CD4-positive, alpha-beta T cell (primary cell): Measurements from ENCODE around the gene OR5C1. TPM values are rescaled to one million over a fixed set of nuclear protein-coding genes. Genes with fewer than 3 reads are reported as not detected.

Experiments used
- ATAC-seq: fragments of 200-7000 bp; cut with Tn5 transposase; one replicate; pipeline ENCODE4 v1.10.0; 2022; ENCODE audit warnings: mild to moderate bottlenecking; ENCODE audit not compliant: poor library complexity
- CTCF ChIA-PET: fragments of 350-600 bp; sonication (Branson Sonifier 250); formaldehyde crosslinking; loops from one replicate; lab custom pipeline; 2021; ENCODE audit warnings: antibody characterized with exemption, inconsistent platforms; lab: Charles Lee
- POLR2A ChIA-PET: fragments of 350-600 bp; sonication (Branson Sonifier 250); formaldehyde crosslinking; loops from one replicate; lab custom pipeline; 2021; ENCODE audit warnings: antibody characterized with exemption, inconsistent platforms; lab: Charles Lee
- DNase-seq, 14 experiments: peaks; one replicate each; pipeline ENCODE4 v3.0.0-alpha.2; 2013 to 2020; ENCODE audit warnings: mixed read lengths in 2 of 14
- H3K27ac ChIP-seq, 2 donors: one replicate each; pipeline versions ENCODE4 v1.5.1 to v1.7.0; 2013; ENCODE audit warnings: low read length in 2 of 2, low read depth in 1 of 2, mild to moderate bottlenecking in 1 of 2
- H3K27me3 ChIP-seq, 2 experiments: 1 replicate in 1 of 2; 2 replicates in 1 of 2; pipeline versions ENCODE4 v1.6.1 to v1.7.0; 2013; ENCODE audit warnings: low read length in 2 of 2, control low read depth in 1 of 2, mild to moderate bottlenecking in 1 of 2, moderate library complexity in 1 of 2; ENCODE audit not compliant: insufficient read depth in 2 of 2, control insufficient read depth in 1 of 2
- H3K36me3 ChIP-seq: one replicate; pipeline ENCODE4 v1.6.1; 2013; ENCODE audit warnings: low read length, control low read depth; ENCODE audit not compliant: insufficient read depth
- H3K4me1 ChIP-seq: one replicate; pipeline ENCODE4 v1.6.1; 2013; ENCODE audit warnings: low read length, control low read depth; ENCODE audit not compliant: insufficient read depth
- H3K4me3 ChIP-seq: one replicate; pipeline ENCODE4 v1.5.1; 2013; ENCODE audit warnings: mild to moderate bottlenecking, low read length, moderate library complexity
- H3K9me3 ChIP-seq, 2 experiments: 1 replicate in 1 of 2; 2 replicates in 1 of 2; pipeline versions ENCODE4 v1.6.1 to v1.7.0; 2013; ENCODE audit warnings: low read length in 2 of 2, mild to moderate bottlenecking in 2 of 2, control low read depth in 1 of 2, moderate library complexity in 1 of 2; ENCODE audit not compliant: control insufficient read depth in 1 of 2, insufficient read depth in 1 of 2
- H3K27ac Mint-ChIP-seq: one replicate; pipeline ENCODE4 v1.8.0; 2020; ENCODE audit warnings: mixed read lengths
- H3K27me3 Mint-ChIP-seq: one replicate; pipeline ENCODE4 v1.8.0; 2021; ENCODE audit warnings: mixed read lengths
- H3K36me3 Mint-ChIP-seq: one replicate; pipeline ENCODE4 v1.8.0; 2021; ENCODE audit warnings: low read depth, mixed read lengths
- H3K4me1 Mint-ChIP-seq: one replicate; pipeline ENCODE4 v1.8.0; 2021; ENCODE audit warnings: low read depth, mixed read lengths
- H3K4me3 Mint-ChIP-seq: one replicate; pipeline ENCODE4 v1.8.0; 2020; ENCODE audit warnings: mild to moderate bottlenecking, mixed read lengths
- H3K9me3 Mint-ChIP-seq: one replicate; pipeline ENCODE4 v1.8.0; 2020; ENCODE audit warnings: mixed read lengths
- CTCF ChIP-seq: fragments of 200-600 bp; IDR thresholded peaks from one replicate; pipeline ENCODE4 v1.8.0; 2022; ENCODE audit warnings: antibody characterized with exemption, mild to moderate bottlenecking
- intact Hi-C, 2 experiments: fragments of 100-400 bp; cut with DNase I in 1 of 2; cut with micrococcal nuclease in 1 of 2; formaldehyde crosslinking; loops; one replicate each; pipeline versions ENCODE4 v1.15.1 to v1.9.0; 2023 to 2025; cut with DNase I, micrococcal nuclease
- total RNA-seq, 174 experiments: library from RNA in 2 of 174; stranded (reverse) in 2 of 174; gene quantifications; one replicate each; pipeline ENCODE4 v1.2.3 and lab custom pipeline; 2021 to 2026

OR5C1 gene
- total RNA-seq, 2 experiments from 2014 or later, result not detected

GRCh38 chr9:122820490-122820845 lies 31.7 kb downstream of the OR5C1 start:
- peaks cover 75% of the 10 kb centered on the region for H3K4me1 Mint-ChIP-seq
- no peaks in the 10 kb centered on the region for H3K27me3 Mint-ChIP-seq
- peaks cover 28% of the 10 kb centered on the region for H3K4me1 ChIP-seq
- CTCF ChIA-PET, result interaction anchor here (1.2 kb wide), 2 partner anchors 85 to 722 kb away, joined by 3 read pairs; partner anchors contain the start of gene RC3H2
- H3K36me3 Mint-ChIP-seq, result peaks cover 68% of the 10 kb centered on the region
- no peak overlapping the region for H3K4me3 Mint-ChIP-seq
- peak overlapping the region; percentile 55 for H3K27ac Mint-ChIP-seq
- H3K36me3 ChIP-seq, result peaks cover 33% of the 10 kb centered on the region
- no peaks in the 10 kb centered on the region for H3K9me3 ChIP-seq
- no peak overlapping the region for H3K4me3 ChIP-seq
- POLR2A ChIA-PET, result no interaction called here
- DNase-seq (no peak), ATAC-seq (no peak)
- no peaks in the 10 kb centered on the region for H3K27me3 ChIP-seq
- no peak for TF ChIP-seq CTCF
- intact Hi-C loops, result loop anchor here (5.0 to 10.0 kb wide), 2 partner anchors 553 to 556 kb away; partner anchors contain the start of genes MRRF (in 1 of the 2) and RBM18 (in 1 of the 2)
- no peaks in the 10 kb centered on the region for H3K9me3 Mint-ChIP-seq
- H3K27ac ChIP-seq, result no peak overlapping the region

GRCh38 chr9:122821278-122821943 lies 32.7 kb downstream of the OR5C1 start:
- ChIA-PET CTCF (no interaction called here), POLR2A (no interaction called here)
- peak in 1 of 14 experiments; percentile 33 for DNase-seq
- peaks cover 33% of the 10 kb centered on the region for H3K36me3 ChIP-seq
- peaks cover 73% of the 10 kb centered on the region for H3K4me1 Mint-ChIP-seq
- no peaks in the 10 kb centered on the region for H3K9me3 ChIP-seq
- peak overlapping the region; percentile 55 for H3K27ac Mint-ChIP-seq
- no peak overlapping the region for H3K4me3 Mint-ChIP-seq
- intact Hi-C loops, result loop anchor here (5.0 to 10.0 kb wide), 2 partner anchors 554 to 557 kb away; partner anchors contain the start of genes MRRF (in 1 of the 2) and RBM18 (in 1 of the 2)
- H3K9me3 Mint-ChIP-seq, result no peaks in the 10 kb centered on the region
- peaks cover 72% of the 10 kb centered on the region for H3K36me3 Mint-ChIP-seq
- H3K4me1 ChIP-seq, result peaks cover 25% of the 10 kb centered on the region
- no peaks in the 10 kb centered on the region for H3K27me3 ChIP-seq
- no peak for TF ChIP-seq CTCF
- ATAC-seq, result no peak
- no peak overlapping the region for H3K27ac ChIP-seq
- no peak overlapping the region for H3K4me3 ChIP-seq
- H3K27me3 Mint-ChIP-seq, result no peaks in the 10 kb centered on the region

- H3K4me1 ChIP-seq, result peaks cover 26% of the 10 kb centered on the region
- ChIA-PET CTCF (no interaction called here), POLR2A (no interaction called here)
- no peak overlapping the region for H3K4me3 ChIP-seq
- H3K27ac ChIP-seq, result no peak overlapping the region
- H3K27me3 ChIP-seq, result no peaks in the 10 kb centered on the region
- ATAC-seq (no peak), DNase-seq (no peak)
- H3K9me3 ChIP-seq, result no peaks in the 10 kb centered on the region
- no peaks in the 10 kb centered on the region for H3K9me3 Mint-ChIP-seq
- no peak for TF ChIP-seq CTCF
- H3K4me3 Mint-ChIP-seq, result no peak overlapping the region
- H3K27ac Mint-ChIP-seq, result peak overlapping the region; percentile 55
- peaks cover 73% of the 10 kb centered on the region for H3K4me1 Mint-ChIP-seq
- intact Hi-C loops, result loop anchor here (5.0 to 10.0 kb wide), 2 partner anchors 555 to 557 kb away; partner anchors contain the start of genes MRRF (in 1 of the 2) and RBM18 (in 1 of the 2)
- no peaks in the 10 kb centered on the region for H3K27me3 Mint-ChIP-seq
- peaks cover 74% of the 10 kb centered on the region for H3K36me3 Mint-ChIP-seq
- H3K36me3 ChIP-seq, result peaks cover 33% of the 10 kb centered on the region
These were observed 33.3 kb downstream of the OR5C1 start for GRCh38 chr9:122822056-122822455.
